Measurements from ENCODE around the gene PIGP.
"Not testable (repeated sequence)": the region's sequence is repeated elsewhere in the genome, so short reads cannot be mapped to it uniquely, and the experiment has no call there.

PIGP gene

DNA sequence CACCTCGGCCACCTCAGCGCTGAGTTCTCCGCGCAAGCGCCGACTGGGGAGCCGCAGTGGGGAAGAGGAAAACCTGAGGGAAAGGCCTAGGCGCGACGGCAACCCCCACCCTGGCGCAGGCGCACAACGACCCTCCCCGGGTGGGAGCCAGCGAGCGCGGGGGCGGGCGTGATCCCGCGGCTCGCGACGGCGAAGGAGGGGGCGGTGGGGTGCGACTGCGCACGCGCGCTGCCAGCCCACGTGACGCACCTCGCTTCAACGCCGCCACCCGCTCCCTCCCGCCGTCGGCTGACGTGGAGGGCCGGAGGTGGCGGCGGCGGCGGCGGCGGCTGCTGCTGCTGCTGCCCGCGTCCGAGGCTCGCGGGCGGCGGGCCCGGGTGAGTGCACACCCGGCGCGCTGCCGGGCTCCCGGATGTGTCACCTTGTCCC lies at the start of gene PIGP, which contains the start of gene TTC3:
PIGP (minus strand) TSS at position 84 of the 429 bp plus-strand sequence. CDS start 556 bp downstream, outside the sequence.
TTC3 (plus strand) TSS at position 267 of the 429 bp plus-strand sequence. CDS start 14,004 bp downstream, outside the sequence.
- DNase-seq = peak; percentile 90 to 93

DNA sequence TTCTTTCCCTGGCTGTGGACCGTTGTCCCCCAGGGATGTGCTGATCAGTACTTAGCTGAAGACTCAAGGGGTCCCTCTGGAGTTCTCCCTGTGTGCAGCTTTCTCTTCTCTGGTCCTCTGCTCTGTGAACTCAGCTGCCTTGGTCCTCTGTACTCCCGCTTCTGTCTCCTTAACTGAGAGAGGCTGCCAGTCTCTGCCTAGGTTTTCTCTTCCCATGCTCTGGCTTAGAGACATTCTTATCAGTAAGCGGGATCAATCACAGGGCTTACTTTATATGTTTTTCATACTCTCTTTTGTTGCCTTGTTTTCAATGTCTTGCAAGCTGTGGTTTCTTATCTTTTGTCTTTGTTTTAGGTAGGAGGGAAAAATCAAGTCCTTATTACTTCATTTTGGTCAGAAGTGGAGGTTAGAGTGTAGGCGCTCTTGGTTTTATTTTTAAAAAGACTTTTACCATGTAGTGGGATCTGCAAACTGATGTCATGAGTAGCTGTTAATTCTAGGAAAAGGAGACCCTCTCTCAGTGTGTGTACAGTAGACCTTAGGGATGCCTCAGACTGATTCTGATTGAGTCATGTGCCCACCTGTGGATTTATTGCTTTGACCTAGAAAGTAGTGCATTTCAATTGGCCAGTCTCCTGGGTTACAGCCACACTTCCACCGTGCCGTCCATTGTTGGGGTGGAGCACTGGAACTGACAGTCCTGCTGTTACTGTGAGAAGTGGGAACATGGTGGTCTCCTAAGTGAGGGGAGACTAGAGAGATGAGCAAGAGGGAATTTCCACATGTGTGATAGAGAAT lies 46.7 kb upstream of the PIGP start:
- no peak for DNase-seq

DNA sequence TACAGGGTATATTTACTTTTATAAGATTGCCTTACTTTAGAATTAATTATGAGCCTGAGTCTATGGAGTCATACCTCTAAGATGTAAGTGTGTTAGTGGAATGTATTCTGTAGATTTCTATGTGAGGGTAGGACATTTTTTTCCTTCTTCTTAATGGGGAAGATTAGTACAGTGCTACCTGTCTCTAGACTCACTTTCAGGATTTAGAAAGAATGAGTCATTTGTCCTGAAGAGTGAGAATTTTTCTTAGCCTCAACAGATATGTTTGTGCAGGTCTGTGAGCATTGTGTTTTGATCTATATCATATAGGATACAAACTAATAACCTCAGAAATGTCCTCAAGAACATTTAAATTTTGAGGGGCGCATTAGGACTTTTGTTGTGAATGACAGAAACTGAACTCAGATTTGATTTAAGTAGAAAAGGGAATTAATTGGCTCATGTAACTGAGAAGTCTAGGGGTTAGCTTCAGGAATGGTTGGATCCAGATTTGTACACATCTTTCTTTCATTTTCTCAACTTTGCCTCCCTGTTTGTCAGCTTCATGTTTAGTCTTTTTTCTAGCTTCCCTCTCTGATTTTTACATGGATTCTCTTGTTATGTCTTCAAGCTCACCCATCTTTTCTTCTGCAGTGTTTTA lies 45.4 kb upstream of the PIGP start:
- DNase-seq = no peak

DNA sequence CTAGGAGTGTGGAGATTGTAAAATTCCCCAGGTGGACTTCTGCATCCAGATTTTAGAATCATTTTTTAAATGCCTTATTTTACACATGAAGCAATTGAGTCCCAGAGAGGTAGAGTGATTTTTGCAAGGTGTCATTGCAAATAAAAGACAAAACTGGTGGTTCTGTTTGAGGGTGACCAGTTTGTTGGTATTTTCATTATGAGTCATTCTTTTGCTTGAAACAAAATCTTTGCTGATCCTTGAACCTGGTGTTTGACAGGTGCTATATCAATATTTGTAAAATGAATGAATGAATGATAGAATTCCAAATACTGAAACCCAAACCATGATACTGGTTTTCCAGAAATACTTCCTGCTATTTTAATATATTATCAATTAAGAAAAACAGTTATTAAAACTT lies 44.3 kb upstream of the PIGP start:
- DNase-seq = no peak

DNA sequence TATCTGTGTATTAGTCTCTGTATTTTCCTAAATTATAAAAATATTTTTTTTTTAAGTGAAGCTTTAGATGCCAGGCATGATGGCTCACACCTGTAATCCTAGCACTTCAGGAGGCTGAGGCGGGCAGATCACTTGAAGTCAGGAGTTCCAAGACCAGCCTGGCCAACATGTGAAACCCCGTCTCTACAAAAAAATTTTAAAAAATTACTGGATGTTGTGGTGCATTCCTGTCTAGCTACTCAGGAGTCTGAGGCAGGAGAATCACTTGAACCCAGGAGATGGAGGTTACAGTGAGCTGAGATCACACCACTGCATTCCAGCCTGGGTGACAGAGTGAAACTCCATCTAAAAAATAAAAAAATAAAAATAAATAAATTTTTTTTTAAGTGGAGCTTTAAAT lies 43.6 kb upstream of the PIGP start:
- not testable (repeated sequence) for DNase-seq

DNA sequence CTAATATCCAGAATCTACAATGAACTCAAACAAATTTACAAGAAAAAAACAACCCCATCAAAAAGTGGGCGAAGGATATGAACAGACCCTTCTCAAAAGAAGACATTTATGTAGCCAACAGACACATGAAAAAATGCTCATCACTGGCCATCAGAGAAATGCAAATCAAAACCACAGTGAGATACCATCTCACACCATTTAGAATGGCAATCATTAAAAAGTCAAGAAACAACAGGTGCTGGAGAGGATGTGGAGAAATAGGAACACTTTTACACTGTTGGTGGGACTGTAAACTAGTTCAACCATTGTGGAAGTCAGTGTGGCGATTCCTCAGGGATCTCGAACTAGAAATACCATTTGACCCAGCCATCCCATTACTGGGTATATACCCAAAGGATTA lies 41.4 kb upstream of the PIGP start:
- DNase-seq = not testable (repeated sequence)

DNA sequence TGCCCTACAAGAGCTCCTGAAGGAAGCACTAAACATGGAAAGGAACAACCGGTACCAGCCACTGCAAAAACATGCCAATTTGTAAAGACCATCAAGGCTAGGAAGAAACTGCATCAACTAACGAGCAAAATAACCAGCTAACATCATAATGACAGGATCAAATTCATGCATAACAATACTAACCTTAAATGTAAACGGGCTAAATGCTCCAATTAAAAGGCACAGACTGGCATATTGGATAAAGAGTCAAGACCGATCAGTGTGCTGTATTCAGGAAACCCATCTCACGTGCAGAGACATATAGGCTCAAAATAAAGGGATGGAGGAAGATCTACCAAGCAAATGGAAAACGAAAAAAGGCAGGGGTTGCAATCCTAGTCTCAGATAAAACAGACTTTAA lies 38.2 kb upstream of the PIGP start:
- not testable (repeated sequence) for DNase-seq

DNA sequence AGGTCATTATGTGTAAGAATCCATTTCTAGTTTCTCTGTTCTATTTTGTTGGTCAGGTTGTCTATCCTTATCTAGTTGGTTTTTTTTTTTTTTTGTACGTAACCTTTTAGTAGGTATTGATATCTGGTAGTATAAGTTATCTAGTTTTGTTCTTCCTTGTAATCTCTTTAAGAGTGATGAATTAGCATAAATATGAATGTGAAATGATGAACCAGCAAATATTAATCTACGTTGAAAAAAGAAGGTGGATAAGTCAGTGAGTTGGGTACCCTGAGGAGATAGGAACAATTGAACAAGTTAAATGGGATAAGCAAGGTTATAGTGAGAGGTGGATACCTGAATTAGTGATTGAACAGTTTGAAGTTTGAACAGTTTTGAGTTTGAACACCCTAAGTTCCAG lies 34.1 kb upstream of the PIGP start:
- no peak for DNase-seq

DNA sequence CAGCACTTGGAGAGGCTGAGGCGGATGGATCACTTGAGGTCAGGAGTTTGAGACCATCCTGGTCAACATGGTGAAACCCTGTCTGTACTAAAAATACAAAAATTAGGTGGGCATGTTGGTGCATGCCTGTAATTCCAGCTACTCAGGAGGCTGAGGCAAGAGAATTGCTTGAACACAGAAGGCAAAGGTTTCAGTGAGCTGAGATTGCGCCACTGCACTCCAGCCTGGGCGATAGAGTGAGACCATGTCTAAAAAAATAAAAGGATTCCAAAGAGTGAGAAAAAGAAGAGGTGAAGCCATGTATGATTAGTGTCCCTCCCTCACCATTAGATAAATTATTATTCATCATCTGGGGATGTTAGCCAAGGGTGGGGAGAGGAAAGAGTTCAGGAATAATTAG lies 29.9 kb upstream of the PIGP start:
- DNase-seq = not testable (repeated sequence)

- no peak for DNase-seq
Measured at GRCh38 chr21:37101384-37101783, 28.5 kb upstream of the PIGP start.

DNA sequence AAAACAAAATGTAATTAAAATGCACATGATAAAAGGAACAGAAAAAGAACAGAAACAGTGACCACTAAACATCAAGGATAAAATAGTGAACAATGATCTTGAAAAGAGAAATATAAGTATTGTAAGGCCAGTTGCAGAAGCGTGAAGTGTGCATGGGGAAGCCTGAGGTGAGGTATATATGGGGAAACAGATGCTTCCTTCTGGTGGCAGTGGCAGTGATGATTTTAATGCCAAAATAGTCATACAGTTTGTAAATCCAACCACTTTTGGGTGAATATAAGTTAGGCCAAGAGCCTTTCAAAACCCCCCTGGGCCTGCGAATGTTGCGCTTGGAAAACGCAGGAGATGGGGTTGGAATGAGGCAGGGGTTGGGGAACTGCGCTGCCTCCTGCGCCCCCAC lies 27.4 kb upstream of the PIGP start:
- no peak for DNase-seq

- no peak for DNase-seq
Measured at GRCh38 chr21:37098751-37099150, 25.9 kb upstream of the PIGP start.

- DNase-seq = no peak
Measured at GRCh38 chr21:37095821-37096220, 22.9 kb upstream of the PIGP start.

DNA sequence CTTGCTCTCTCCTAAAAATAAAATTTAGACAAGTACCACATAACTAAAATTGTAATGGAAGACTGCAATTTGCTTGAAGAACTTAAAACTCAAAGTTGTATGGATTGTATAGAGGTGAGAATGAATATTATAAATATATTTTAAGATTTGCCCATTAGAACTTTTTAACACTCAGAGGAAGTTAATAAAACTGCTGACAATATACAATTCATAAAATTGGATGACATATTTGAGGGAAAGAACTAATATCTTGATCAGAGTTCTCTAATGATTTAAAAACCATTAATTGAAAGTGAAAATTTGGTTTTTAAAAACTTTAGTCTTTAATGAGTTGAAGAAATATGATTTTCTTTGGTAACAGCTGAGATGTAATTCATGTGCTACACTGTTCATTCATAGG lies 21.1 kb upstream of the PIGP start:
- DNase-seq = no peak

DNA sequence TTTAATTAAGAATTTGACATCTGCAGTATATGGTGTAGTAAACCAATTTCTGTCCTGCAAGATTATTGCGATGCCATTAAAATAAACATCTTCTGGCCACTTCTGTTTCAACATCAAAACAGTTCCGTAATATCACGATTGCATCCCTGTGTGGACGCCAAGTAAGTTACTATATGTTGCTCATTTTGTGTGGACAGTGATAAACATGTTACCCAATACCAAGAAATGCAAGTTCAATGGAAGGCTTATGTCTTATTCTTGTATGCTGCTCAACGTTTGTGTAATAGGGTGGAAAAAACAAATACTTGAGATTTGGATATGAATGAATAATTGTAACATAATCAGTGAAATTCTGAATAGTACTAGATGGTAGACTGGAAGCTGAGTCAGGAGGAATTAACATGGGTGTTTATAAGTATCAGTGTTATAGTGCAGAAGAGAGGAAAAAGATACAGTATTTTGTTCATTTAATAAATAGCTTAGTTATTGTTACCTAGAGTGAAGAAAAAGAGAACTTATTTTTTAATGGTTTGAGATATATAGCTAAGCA lies 15.4 kb upstream of the PIGP start:
- no peak for DNase-seq

GRCh38 chr21:37087188-37087587 lies 14.3 kb upstream of the PIGP start:
- DNase-seq = peak in 1 of 2 donors; percentile 20

- no peak for DNase-seq
Measured at GRCh38 chr21:37085726-37086125, 12.9 kb upstream of the PIGP start.

GRCh38 chr21:37082856-37083528 lies 10.1 kb upstream of the PIGP start:
- DNase-seq = no peak

DNA sequence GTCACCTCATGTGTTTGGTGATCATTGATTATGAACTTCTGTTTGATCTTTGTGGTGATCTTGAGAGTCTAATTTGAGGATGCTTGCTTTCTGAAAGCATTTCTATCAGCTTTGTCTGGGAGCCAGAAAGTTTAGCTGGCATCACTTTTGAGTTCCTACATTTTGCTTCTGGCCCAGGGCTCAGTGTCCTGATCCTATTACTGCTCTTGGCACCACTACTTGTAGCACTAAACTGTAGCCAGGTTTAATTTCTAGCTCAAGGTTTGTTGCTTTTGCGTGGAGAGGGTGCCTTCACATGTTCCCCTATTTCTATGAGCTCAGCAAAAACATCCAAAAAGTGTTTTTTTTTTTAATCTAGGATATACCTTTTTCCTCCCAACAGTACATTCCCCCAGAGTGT lies 9.5 kb upstream of the PIGP start:
- DNase-seq = no peak

DNA sequence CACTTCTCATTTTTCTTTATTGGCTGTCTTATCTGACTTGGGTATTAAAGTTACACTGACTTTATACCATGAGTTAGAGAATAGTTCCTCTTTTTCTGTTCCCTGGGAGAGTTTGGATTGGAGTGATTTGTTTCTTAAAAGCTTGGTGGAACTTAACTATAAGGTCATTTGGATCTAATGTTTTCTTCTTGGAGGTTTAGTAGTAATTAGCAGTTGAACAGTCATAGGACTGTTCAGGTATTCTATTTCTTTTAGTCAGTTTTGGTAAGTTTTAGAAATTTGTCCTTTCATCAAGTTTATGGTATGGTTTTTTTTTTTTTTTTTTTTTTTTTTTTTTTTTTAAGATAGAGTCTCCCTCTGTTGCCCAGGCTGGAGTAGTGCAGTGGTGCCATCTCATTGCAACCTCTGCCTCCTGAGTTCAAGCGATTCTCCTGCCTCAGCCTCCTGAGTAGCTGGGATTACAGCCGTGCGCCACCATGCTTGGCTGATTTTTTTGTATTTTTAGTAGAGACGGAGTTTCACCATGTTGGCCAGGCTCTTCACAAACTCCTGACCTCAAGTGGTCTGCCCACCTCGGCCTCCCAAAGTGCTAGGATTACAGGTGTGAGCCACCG lies 6.4 kb upstream of the PIGP start:
- DNase-seq = no peak

DNA sequence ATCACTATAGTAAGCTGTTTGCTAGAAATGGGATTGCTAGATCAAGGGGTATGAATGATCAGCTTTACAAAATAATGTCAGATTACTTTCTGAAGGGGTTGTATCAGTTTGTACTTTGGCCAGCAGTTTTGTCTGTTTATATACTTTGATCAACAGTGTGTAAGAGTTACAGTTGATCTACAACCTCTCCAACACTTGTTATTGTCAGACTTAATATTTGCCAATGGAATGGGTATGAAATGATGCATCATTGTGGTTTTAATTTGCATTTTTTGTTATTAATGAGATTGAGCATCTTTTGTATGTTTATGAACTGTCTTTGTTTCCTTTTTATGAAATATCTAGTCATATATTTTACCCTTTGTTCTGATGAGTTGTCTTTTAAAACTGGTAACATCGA lies 4.5 kb upstream of the PIGP start:
- no peak for DNase-seq

GRCh38 chr21:37076087-37076850 lies 3.4 kb upstream of the PIGP start:
- no peak for DNase-seq
